ENCODE measurements around the gene ATXN1.

ATXN1 gene

GRCh38 chr6:16697437-16698161 is 63.7 kb downstream of the ATXN1 start:
- DNase-seq (ENCODE audit: low read depth): no peak

GRCh38 chr6:16696496-16696895 is 64.8 kb downstream of the ATXN1 start:
- DNase-seq (ENCODE audit: low read depth): no peak

- DNase-seq (ENCODE audit: low read depth): no peak
Measured at GRCh38 chr6:16694781-16695578, 66.3 kb downstream of the ATXN1 start.

GRCh38 chr6:16691324-16691723 is 69.9 kb downstream of the ATXN1 start:
- DNase-seq (ENCODE audit: low read depth): no peak

- DNase-seq (ENCODE audit: low read depth): no peak
Measured at GRCh38 chr6:16690608-16691142, 70.6 kb downstream of the ATXN1 start.

GRCh38 chr6:16689788-16690607 is 71.3 kb downstream of the ATXN1 start:
- DNase-seq (ENCODE audit: low read depth): no peak

- DNase-seq (ENCODE audit: low read depth): no peak
Measured at GRCh38 chr6:16688984-16689636, 72.2 kb downstream of the ATXN1 start.

GRCh38 chr6:16688436-16688835 is 72.8 kb downstream of the ATXN1 start:
- no peak for DNase-seq (ENCODE audit: low read depth)

- no peak for DNase-seq (ENCODE audit: low read depth)
Measured at GRCh38 chr6:16687045-16687444, 74.2 kb downstream of the ATXN1 start.

- peak; percentile 88 for DNase-seq (ENCODE audit: low read depth)
Measured at GRCh38 chr6:16684896-16685554, 76.2 kb downstream of the ATXN1 start.

GRCh38 chr6:16684195-16684689 is 77.0 kb downstream of the ATXN1 start:
- DNase-seq (ENCODE audit: low read depth): no peak

GRCh38 chr6:16683641-16684194 is 77.5 kb downstream of the ATXN1 start:
- DNase-seq (ENCODE audit: low read depth): no peak

- no peak for DNase-seq (ENCODE audit: low read depth)
Measured at GRCh38 chr6:16681260-16681873, 79.9 kb downstream of the ATXN1 start.

GRCh38 chr6:16679050-16679449 is 82.2 kb downstream of the ATXN1 start:
- DNase-seq (ENCODE audit: low read depth): no peak

GRCh38 chr6:16677458-16677857 is 83.8 kb downstream of the ATXN1 start:
- no peak for DNase-seq (ENCODE audit: low read depth)

GRCh38 chr6:16676978-16677377 is 84.3 kb downstream of the ATXN1 start:
- DNase-seq (ENCODE audit: low read depth): no peak

GRCh38 chr6:16676376-16676775 is 84.9 kb downstream of the ATXN1 start:
- DNase-seq (ENCODE audit: low read depth): no peak

GRCh38 chr6:16674801-16675392 is 86.4 kb downstream of the ATXN1 start:
- DNase-seq (ENCODE audit: low read depth): no peak

GRCh38 chr6:16673011-16673797 is 88.1 kb downstream of the ATXN1 start:
- no peak for DNase-seq (ENCODE audit: low read depth)
